ENCODE data around the gene LONP2. TPM values are rescaled to one million over a fixed set of nuclear protein-coding genes. Genes with fewer than 3 reads are reported as not detected.

The LONP2 gene
- total and polyA plus RNA-seq, 2 of the 13 experiments (the other 11 are each of a cell fraction or from before 2014, with no cell fraction given), result 39.2 to 63.3 TPM

DNA sequence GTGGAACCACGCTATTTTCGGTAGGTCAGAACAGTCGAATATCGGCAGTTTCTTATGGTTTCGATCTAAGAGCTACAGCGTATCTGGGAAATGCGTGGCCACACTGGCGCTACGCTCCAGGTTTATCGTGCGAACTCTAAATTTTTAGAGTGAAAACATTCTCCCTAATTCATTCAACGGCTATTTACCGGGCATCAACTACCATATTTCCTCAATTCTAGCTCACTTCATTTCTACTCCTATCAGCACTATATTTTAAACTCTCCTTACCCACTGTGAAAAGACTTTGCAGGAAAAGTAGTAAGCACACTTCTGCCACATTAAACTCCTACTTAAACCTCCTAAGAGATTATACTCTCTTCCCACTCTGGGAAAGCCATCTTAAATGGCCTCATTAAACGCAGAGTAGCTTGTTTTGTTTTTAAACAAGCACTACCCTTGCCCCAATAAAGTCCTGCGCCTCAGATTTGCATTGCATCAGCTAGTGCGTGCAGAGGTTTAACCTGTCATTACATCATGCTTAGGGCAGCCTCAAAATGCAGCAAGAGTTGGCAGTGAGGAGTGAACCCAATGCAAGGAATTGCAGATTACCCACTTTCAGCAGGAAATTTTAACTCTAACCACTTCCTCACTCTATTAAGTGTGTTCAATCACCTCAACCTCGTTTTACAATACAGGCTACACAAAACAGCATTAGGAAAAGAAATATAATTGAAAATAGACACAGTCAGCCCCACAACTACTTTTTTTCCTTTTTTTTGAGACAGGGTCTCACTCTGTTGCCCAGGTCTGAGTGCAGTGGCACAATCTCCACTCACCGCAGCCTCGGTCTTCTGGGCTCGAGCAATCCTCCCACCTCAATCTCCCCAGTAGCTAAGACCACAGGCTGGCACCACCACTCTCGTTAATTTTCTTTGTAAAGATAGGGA, 122.3 kb downstream of the LONP2 start (continued):
- TF ChIP-seq, protein P1, sequence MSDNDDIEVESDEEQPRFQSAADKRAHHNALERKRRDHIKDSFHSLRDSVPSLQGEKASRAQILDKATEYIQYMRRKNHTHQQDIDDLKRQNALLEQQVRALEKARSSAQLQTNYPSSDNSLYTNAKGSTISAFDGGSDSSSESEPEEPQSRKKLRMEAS (IDR thresholded peaks at IDR 0.05), result peak; percentile 59; the same call in 1 of the 2 replicates
- TF ChIP-seq ZNF549 (CRISPR knock-in tag; IDR thresholded peaks at IDR 0.05), result peak; percentile 96
- TF ChIP-seq KDM6A (CRISPR knock-in tag; IDR thresholded peaks at IDR 0.05; ENCODE audit: low read depth), result 0 out of 2 replicates have a peak, but pooled peaks have one; percentile 15
- 0 out of 2 replicates have a peak, but pooled peaks have one; percentile 66 for TF ChIP-seq SMAD3 (CRISPR knock-in tag; IDR thresholded peaks at IDR 0.05)
- TF ChIP-seq, protein P2, sequence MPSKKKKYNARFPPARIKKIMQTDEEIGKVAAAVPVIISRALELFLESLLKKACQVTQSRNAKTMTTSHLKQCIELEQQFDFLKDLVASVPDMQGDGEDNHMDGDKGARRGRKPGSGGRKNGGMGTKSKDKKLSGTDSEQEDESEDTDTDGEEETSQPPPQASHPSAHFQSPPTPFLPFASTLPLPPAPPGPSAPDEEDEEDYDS (CRISPR knock-in tag; IDR thresholded peaks at IDR 0.05), result 0 out of 2 replicates have a peak, but pooled peaks have one; percentile 18
- TF ChIP-seq CENPX (CRISPR knock-in tag; IDR thresholded peaks at IDR 0.05), result no peak
- TF ChIP-seq NFKBIZ (CRISPR knock-in tag; IDR thresholded peaks at IDR 0.05), result peak; percentile 86
- TF ChIP-seq ZNF614 (CRISPR knock-in tag; IDR thresholded peaks at IDR 0.05; ENCODE audit: borderline replicate concordance), result peak; percentile 49; the same call in 1 of the 2 replicates
- TF ChIP-seq, protein P3, sequence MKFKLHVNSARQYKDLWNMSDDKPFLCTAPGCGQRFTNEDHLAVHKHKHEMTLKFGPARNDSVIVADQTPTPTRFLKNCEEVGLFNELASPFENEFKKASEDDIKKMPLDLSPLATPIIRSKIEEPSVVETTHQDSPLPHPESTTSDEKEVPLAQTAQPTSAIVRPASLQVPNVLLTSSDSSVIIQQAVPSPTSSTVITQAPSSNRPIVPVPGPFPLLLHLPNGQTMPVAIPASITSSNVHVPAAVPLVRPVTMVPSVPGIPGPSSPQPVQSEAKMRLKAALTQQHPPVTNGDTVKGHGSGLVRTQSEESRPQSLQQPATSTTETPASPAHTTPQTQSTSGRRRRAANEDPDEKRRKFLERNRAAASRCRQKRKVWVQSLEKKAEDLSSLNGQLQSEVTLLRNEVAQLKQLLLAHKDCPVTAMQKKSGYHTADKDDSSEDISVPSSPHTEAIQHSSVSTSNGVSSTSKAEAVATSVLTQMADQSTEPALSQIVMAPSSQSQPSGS (CRISPR knock-in tag; IDR thresholded peaks at IDR 0.05), result peak; percentile 89; the same call in 1 of the 2 replicates
- TF ChIP-seq ZNF878 (CRISPR knock-in tag; IDR thresholded peaks at IDR 0.05), result peak; percentile 63; the same call in 1 of the 2 replicates
- TF ChIP-seq ZFY (CRISPR knock-in tag; IDR thresholded peaks at IDR 0.05), result no peak
- no peak for TF ChIP-seq GLI4 (CRISPR knock-in tag; IDR thresholded peaks at IDR 0.05; ENCODE audit: borderline replicate concordance)
- TF ChIP-seq, protein P4, sequence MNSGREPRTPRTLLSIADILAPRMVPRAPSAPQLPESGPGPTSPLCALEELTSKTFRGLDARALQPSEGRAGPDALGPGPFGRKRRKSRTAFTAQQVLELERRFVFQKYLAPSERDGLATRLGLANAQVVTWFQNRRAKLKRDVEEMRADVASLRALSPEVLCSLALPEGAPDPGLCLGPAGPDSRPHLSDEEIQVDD (CRISPR knock-in tag; IDR thresholded peaks at IDR 0.05; ENCODE audit: borderline replicate concordance), result no peak
- 0 out of 2 replicates have a peak, but pooled peaks have one; percentile 2 for TF ChIP-seq ZNF230 (CRISPR knock-in tag; IDR thresholded peaks at IDR 0.05)
- 0 out of 2 replicates have a peak, but pooled peaks have one; percentile 15 for TF ChIP-seq HOXA5 (CRISPR knock-in tag; IDR thresholded peaks at IDR 0.05)
- TF ChIP-seq ZNF350 (CRISPR knock-in tag; IDR thresholded peaks at IDR 0.05; ENCODE audit: borderline replicate concordance, low read depth), result peak; percentile 39; the same call in 1 of the 2 replicates
- peak; percentile 52; the same call in 1 of the 2 replicates for TF ChIP-seq ZNF3 (CRISPR knock-in tag; IDR thresholded peaks at IDR 0.05)
- TF ChIP-seq NFRKB (IDR thresholded peaks at IDR 0.05), result no peak
- TF ChIP-seq KAT8 (CRISPR knock-in tag; IDR thresholded peaks at IDR 0.05), result peak; percentile 56; the same call in 1 of the 2 replicates
- TF ChIP-seq, protein P5, sequence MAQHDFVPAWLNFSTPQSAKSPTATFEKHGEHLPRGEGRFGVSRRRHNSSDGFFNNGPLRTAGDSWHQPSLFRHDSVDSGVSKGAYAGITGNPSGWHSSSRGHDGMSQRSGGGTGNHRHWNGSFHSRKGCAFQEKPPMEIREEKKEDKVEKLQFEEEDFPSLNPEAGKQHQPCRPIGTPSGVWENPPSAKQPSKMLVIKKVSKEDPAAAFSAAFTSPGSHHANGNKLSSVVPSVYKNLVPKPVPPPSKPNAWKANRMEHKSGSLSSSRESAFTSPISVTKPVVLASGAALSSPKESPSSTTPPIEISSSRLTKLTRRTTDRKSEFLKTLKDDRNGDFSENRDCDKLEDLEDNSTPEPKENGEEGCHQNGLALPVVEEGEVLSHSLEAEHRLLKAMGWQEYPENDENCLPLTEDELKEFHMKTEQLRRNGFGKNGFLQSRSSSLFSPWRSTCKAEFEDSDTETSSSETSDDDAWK (CRISPR knock-in tag; IDR thresholded peaks at IDR 0.05), result no peak
- TF ChIP-seq, protein P6, sequence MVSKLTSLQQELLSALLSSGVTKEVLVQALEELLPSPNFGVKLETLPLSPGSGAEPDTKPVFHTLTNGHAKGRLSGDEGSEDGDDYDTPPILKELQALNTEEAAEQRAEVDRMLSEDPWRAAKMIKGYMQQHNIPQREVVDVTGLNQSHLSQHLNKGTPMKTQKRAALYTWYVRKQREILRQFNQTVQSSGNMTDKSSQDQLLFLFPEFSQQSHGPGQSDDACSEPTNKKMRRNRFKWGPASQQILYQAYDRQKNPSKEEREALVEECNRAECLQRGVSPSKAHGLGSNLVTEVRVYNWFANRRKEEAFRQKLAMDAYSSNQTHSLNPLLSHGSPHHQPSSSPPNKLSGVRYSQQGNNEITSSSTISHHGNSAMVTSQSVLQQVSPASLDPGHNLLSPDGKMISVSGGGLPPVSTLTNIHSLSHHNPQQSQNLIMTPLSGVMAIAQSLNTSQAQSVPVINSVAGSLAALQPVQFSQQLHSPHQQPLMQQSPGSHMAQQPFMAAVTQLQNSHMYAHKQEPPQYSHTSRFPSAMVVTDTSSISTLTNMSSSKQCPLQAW (CRISPR knock-in tag; IDR thresholded peaks at IDR 0.05), result 0 out of 2 replicates have a peak, but pooled peaks have one; percentile 43
- no peak for TF ChIP-seq NFIB (CRISPR knock-in tag; IDR thresholded peaks at IDR 0.05; ENCODE audit: borderline replicate concordance)
- TF ChIP-seq ESRRA (CRISPR knock-in tag; IDR thresholded peaks at IDR 0.05; ENCODE audit: low read depth), result 0 out of 2 replicates have a peak, but pooled peaks have one; percentile 13
- TF ChIP-seq POLR2A (IDR thresholded peaks at IDR 0.05; ENCODE audit: insufficient read depth in 1 of 2, low read depth in 2 of 2, low read length in 2 of 2), result peak in 1 of 2 experiments; percentile 66; a peak in 1 of 4 replicates
- 0 out of 2 replicates have a peak, but pooled peaks have one; percentile 28 for TF ChIP-seq ZMYM2 (CRISPR knock-in tag; IDR thresholded peaks at IDR 0.05)
